ENCODE results near the gene NTM.
"Not testable (repeated sequence)": the region's sequence is repeated elsewhere in the genome, so short reads cannot be mapped to it uniquely, and the experiment has no call there.

NTM gene

GRCh38 chr11:132050577-132051165 is 680.3 kb downstream of the NTM start:
- in situ Hi-C loops (cut with MboI; ENCODE audit: low sequenced_read_pairs), result no loop called here

- in situ Hi-C loops (cut with MboI; ENCODE audit: low sequenced_read_pairs), result no loop called here
Measured at GRCh38 chr11:132051704-132052103, 681.3 kb downstream of the NTM start.

GRCh38 chr11:132052342-132052741 is 681.9 kb downstream of the NTM start:
- in situ Hi-C loops (cut with MboI; ENCODE audit: low sequenced_read_pairs), result no loop called here

DNA sequence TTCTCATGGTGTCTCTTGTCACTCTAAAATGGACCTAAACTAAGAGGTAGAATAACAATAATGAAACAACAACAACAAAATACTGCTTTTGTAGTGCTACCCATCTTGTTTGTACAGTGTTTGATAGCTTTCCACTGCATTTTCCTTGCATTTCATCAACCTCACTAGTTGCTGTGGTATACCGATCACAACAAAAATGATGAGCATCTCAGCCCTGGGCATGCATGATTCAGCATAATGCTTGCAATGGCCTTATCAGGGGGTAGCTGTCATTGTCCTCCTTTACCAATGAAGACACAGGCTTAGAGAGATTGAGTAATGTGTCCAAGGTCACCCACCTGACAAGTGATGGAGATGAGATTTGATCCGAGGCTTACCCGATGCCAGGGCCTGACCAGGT is 682.5 kb downstream of the NTM start:
- in situ Hi-C loops (cut with MboI; ENCODE audit: low sequenced_read_pairs), result no loop called here

GRCh38 chr11:132054822-132055221 is 684.4 kb downstream of the NTM start:
- in situ Hi-C loops (cut with MboI; ENCODE audit: low sequenced_read_pairs), result no loop called here

- in situ Hi-C loops (cut with MboI; ENCODE audit: low sequenced_read_pairs), result no loop called here
Measured at GRCh38 chr11:132055296-132055695, 684.9 kb downstream of the NTM start.

DNA sequence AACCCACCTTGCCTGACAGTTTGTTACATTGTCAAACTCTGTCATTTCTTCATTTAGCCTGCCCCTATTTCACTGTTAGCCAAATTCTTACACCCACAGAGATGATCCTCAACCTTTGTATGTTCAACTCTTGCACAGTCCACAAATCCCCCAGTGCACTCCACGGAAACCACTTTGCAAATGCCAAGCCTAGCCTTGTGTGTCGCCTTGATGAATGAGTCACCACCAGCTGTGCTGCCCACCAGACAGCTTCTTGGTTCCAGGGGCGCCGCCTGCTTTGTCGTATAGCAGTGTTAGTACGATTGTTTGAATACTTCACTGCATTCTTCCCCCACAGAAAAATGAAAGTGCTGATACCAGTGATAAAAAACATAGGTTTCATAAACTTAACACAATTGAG is 686.3 kb downstream of the NTM start:
- in situ Hi-C loops (cut with MboI; ENCODE audit: low sequenced_read_pairs), result no loop called here

GRCh38 chr11:132057266-132057665 is 686.9 kb downstream of the NTM start:
- in situ Hi-C loops (cut with MboI; ENCODE audit: low sequenced_read_pairs), result no loop called here

DNA sequence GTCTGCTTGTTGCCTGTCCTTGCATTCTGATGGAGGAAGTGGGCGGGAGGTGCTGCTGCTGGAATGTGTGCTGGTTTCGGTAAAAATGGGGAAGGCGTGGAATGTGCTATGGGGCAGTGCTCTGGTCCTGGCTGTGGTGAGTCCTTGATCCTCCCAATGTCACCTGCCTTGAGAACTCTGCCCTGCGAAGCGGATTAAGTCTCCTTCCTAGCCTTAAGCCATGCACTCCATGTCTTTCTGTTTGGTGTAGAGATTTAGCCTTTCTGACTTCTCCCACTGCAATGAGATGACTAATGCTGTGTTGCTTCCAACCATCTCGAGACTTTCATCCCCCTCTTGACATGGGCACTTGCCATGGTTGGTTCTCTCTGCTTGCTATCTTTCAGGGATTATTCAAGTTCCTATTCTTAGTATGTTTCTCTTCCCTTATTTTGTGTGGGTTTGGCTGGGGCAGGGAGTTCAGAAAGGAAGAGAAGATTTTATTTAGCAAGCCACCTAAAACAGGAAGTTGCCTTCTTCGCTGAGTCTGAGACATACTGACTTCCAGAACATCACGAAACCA is 687.9 kb downstream of the NTM start:
- in situ Hi-C loops (cut with MboI; ENCODE audit: low sequenced_read_pairs), result no loop called here

DNA sequence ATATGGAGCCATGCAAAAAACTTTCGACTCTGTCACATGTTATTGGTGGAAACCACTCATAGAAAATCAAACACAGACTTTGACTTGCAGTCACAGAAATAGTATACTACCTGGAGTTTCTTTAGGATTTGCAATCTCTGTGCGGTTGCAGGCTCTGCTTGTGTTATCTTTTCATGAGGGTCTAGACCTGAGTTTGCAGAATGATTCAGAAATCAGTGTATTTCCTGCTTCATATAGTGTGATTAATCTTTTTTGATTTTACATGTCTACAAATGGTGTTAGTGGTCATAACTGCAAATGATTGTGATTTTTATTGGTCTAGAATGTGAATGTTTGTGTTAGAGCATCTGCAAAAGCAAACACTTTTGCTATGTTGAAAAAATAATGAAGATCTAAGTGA is 690.2 kb downstream of the NTM start:
- in situ Hi-C loops (cut with MboI; ENCODE audit: low sequenced_read_pairs), result no loop called here

- in situ Hi-C loops (cut with MboI; ENCODE audit: low sequenced_read_pairs), result no loop called here
Measured at GRCh38 chr11:132062031-132062430, 691.6 kb downstream of the NTM start.

DNA sequence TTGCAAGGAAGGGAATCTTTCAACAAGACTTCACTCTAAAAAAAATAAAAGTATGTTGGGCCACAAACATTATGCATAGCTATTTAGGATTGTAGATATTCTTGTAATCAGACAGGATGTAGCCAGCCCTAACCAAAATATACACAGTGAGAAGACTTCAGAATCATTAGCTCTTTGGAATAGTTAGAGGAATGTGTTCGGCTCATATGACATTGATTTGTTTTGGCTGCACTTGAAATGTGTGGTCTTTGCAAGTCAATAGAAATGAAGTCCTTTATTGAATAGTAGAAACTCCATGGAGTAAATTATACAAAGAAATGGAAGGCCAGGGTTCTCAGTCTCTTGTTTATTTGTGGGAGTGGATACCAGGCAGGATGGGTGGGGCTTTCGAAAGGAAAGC is 692.1 kb downstream of the NTM start:
- in situ Hi-C loops (cut with MboI; ENCODE audit: low sequenced_read_pairs), result no loop called here

GRCh38 chr11:132064987-132065620 is 694.7 kb downstream of the NTM start:
- in situ Hi-C loops (cut with MboI; ENCODE audit: low sequenced_read_pairs), result no loop called here

- in situ Hi-C loops (cut with MboI; ENCODE audit: low sequenced_read_pairs), result no loop called here
Measured at GRCh38 chr11:132068556-132068955, 698.1 kb downstream of the NTM start.

GRCh38 chr11:132069593-132069992 is 699.2 kb downstream of the NTM start:
- in situ Hi-C loops (cut with MboI; ENCODE audit: low sequenced_read_pairs), result not testable (repeated sequence)

DNA sequence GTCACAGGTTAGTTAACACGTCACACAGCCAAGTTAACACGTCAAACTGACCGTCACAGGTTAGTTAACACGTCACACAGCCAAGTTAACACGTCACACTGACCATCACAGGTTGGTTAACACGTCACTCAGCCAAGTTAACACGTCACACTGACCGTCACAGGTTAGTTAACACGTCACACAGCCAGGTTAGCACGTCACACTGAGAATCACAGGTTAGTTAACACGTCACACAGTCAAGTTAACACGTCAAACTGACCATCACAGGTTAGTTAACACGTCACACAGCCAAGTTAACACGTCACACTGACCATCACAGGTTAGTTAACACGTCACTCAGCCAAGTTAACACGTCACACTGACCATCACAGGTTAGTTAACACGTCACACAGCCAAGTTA is 700.5 kb downstream of the NTM start:
- in situ Hi-C loops (cut with MboI; ENCODE audit: low sequenced_read_pairs), result not testable (repeated sequence)

DNA sequence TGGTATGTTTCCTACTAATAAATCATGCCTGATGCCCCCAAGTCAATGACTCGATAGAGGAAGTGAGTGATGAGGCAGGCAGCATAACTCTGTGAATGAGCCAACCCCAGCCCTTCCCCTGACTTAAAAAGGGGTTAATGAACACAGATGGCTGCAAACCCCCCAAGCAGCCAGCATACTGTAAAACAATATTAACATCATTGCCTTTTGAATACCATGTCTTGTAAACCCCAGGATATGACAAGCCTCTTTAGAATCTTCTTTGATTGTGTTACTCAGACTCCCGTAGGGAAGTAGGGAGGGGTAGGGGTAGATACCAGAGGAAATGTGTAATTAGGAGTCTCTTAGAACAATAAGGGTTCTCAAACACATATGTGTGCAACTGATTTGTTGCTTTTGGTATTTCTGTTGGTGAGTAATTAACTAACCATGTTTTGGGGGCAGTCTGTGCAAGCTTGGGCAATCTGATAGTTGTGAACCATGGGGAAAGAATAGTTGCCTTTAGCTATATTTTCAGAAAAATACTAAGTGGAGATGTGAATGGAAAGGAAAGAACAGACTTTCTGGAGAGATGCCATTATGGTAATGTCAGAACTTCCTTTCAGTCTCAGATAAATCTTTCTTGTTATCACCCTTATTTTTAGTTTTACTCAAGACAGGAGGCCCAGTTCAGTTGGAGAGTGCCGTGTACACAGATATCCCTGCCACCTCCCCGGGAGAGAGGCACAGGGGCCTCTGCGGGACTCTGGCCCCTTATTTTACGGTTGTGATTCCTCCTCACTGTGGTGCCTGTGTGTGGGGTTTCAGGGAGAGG is 701.8 kb downstream of the NTM start:
- in situ Hi-C loops (cut with MboI; ENCODE audit: low sequenced_read_pairs), result no loop called here

GRCh38 chr11:132072858-132073211 is 702.4 kb downstream of the NTM start:
- in situ Hi-C loops (cut with MboI; ENCODE audit: low sequenced_read_pairs), result no loop called here

DNA sequence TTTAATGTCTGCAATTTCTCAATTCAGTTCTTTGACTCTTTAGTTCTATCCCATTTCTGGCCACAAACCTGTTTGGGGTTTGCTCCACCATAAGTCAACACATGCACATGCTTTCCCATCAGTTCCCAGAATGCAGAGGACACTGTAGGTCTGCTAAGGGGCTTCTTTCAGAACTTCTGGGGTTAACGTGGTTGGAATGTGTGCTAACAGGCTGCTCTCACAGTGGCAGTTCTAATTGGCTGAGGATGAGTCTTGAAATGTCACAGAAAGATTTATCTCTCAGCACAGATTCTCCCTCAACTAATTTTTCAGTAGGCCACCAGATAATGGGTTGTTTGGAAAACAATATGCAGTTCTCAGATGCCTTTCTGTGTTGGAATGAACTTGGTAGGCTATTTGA is 703.4 kb downstream of the NTM start:
- in situ Hi-C loops (cut with MboI; ENCODE audit: low sequenced_read_pairs), result no loop called here

DNA sequence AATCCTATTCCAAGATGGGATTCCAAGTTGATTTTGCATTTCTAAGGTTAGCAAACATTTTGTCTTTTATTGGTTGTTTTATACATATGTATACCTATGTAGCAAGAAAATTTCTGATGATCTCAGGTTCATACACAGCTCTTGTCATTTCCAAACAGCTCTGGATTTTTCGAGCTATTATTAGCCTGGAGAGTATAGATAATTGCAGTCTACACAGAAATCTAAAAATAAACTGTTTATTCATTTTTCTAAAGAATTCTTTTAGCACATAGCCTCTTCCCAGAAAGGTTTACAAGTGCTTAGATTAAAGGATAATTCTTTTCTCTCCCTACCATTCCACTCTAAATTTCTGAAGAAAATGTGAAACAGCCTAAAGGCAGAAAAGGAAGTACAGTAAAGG is 705.0 kb downstream of the NTM start:
- in situ Hi-C loops (cut with MboI; ENCODE audit: low sequenced_read_pairs), result no loop called here

GRCh38 chr11:132077416-132077815 is 707.0 kb downstream of the NTM start:
- in situ Hi-C loops (cut with MboI; ENCODE audit: low sequenced_read_pairs), result no loop called here
